IPS DF 4.7 (cell line): ENCODE results near the gene MIB1.

ENCODE experiments used
- DNase-seq: peaks from one replicate; pipeline ENCODE4 v3.0.0-alpha.2; 2013; ENCODE audit warnings: low spot score; ENCODE audit errors: extremely low read depth

Gene MIB1

DNA sequence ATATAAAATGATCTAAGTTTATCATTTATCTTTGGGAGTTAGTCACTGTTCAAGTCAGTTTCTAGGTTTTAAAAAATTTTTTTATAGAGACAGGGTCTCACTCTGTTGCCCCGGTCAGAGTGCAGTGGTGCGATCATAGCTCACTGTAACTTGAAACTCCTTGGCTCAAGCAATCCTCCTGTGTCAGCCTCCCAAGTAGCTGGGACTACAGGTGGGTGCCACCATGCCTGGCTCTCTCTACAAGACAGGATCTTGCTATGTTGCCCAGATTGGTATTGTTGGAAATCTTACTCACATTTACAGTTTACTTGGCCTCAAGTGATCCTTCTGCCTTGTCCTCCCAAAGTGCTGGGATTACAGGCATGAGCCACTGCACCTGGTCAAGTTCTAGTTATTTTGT lies 74.5 kb downstream of the MIB1 start:
- DNase-seq, result no peak

DNA sequence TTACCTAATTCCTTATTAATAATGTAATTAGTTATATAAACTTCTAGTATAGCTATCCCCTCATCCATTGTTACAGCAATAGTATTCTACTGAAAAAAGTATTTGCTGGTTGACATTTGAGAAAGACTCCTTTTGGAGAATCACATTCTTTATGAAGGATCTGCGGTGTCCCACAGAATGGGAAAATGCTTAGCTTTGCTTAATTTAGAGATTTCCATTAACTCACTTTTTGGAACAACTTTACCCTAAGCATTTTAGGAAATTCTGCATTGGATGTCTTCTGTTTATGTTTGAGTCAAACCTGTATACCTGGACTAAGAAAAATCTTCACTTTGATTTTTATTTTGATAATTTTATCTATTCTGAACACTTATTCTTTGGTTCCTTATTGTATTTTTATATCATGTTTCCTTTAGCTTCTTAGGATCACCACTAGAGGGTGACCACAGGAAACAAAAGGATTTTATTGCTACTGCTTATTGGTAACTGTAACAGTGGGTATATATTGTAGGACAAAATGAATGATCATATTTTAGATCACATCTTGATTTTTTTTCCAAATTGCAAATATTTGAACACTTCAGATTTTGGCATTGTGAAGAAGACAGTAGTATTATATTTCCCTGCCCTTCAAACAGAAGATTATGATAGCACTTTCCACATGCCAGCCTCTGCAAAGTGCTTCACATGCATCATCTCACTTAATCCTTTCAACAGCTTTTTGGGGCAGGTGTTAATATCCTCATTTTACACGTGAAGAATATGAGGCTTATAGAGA lies 79.6 kb downstream of the MIB1 start:
- DNase-seq, result no peak

DNA sequence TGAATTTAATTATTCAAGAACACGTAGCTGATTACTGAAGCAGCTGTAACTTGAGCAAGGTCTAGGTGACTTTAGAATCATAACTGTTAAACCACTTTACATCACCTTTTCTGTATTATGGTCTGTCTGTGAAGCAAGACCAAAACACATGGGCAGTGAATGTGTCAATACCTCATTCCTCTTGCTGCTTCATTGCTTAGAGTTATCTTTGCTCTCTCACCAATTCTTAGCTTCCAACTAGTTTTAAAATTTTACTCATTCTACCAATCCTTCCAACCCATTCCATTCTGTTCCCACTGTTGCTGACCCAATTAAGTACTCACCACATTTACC lies 80.2 kb downstream of the MIB1 start:
- DNase-seq, result no peak

DNA sequence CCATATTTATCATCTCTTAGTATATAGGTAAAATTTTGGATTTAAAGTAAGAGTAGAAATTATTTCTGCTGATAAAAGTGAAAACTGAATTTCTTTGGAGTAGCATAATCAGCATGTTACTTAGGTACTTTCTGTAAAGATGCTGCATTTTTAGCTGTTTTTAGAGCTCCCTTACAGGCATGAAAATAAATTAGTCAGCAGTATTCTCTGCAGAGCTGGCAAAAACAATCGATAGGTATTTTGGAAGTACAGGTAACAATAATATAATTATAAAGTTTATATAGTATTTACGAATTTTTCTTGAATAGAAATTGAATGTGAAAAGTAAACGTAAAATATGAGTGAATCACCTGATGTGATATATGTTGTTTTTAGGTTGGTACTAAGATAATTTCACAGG lies 83.3 kb downstream of the MIB1 start:
- DNase-seq, result no peak

DNA sequence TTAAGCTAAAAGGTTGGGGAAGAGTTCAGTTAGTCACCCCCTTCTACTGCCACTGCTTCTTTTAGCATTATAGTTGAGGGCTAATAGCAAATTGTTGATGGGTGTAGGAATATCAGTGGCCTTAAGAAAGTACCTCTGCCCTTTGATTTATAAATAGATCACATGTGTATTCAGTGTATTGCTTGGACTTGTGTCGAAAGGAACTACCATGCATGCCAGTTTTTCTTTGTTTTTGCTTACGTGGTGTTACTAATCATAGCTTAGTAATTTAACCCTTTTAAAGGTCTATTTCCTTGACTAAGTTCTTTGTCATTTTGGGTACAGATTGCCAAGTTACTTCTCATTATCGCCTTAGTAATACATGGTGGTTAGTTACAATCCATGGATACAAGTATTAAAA lies 85.6 kb downstream of the MIB1 start:
- DNase-seq, result no peak

DNA sequence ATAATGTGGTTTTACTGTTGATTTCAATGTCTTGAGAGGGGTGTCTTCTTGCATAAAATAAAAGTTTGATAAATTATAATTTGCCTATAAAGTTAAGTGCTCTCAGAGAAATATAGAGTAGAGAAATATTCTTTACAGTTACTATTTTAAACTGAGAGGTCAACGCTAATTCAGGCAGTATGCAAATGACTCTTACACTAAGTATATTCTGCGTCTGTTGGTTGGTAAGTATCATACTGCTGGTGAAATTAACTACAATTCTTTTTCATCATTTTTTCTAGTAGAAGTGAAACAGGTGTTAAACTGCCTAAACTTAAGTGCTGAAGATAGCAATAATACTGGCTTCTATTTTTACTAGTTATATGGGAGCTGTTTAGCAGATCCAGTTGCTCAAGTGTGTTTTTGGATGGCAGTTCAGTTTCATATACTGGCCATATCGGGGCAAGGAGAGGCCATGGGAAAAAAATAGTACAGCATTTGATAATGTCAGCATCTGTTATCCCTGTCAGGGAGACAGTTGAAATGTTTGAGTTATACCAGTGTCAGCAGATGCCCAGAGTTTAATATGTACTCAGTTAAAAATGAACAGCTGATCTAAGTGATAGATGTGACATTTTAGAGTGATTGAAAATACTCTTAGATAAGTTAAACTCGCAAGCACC lies 86.2 kb downstream of the MIB1 start:
- no peak for DNase-seq

DNA sequence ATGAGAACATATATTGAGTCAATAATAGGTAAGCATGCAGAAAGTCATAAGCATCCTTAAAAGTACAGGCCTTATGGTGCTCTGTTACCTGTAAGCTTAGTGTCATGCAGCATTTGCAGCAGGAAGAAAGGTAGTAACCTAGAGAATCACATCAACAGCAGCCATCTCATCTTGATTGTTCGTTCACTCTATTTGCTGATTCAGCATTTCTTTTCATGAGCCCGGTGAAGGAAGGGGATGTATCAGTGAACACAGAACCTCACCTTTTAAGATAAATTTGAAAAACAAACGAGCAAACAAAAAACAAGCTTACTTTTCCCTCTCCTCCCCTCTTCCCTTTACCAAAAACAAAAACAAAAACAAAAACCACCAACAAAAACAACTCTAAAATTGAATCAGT lies 89.9 kb downstream of the MIB1 start:
- no peak for DNase-seq

DNA sequence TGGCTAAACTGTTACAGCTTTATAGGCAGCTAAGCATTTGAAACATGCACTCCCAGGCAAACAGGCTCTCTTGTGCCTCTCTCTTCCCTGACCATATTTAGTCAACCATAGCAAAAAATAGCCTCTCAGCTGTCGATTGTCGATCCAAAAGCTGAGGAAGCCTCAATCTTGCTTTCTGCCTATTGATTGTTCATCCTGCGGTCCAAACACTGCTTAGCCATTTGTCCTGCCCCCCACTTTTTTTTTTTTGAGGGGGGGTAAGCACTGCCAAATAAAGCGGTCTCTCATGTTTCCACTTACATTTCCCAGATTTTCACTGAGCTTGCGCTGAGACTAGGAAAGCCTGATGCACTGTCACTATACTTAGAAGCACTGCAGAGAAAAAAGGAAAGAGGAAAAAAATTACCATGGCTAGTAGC lies 90.8 kb downstream of the MIB1 start:
- no peak for DNase-seq

DNA sequence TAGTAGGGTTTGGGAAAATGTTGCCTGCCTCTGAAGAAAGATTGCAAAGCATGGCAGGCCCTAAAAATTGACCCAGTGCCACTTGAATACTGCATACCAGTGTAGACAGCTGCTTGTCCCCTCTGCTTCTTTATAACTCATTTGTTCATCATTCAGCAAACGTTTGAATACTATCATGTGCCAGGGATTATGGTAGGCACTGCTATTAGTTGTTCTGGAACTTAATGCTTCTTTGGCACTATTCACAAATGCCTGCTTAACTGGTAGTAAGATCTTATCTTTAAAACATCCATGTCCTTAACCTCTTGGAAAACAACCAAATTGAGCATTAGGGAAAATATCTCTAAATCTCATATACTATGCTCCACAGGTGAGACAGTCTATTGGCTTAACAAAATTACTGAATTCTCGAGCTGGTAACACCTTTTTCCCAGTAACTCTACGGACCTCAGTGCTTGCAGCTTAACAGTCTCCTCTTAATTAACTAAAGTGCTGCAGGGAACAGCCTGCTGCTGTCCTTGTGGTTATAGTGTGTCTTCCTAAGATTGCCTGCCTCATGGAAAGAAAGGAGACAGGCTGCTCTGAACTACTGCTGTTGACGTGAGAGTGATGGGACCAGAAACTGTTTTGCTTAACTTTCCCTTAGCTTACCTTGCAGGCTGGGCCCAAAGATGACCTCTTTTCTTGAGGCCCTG lies 93.2 kb downstream of the MIB1 start:
- DNase-seq, result no peak

DNA sequence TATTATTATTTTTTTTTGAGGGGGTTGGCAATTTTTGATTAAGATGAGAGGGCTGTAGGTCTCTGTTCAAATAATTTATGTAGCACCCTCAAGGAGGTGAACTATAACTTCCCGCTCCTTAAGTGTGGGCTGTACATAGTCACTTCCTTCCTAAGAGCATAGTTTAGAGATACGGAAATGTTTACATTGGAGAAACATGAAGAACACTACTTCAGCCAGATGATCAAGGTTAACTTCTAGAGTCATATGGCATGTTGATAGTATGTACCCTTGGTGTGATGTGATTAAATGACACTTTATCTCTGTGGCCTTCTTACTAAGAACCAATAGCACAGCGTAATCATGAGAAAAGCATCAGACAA lies 93.7 kb downstream of the MIB1 start:
- DNase-seq, result no peak

DNA sequence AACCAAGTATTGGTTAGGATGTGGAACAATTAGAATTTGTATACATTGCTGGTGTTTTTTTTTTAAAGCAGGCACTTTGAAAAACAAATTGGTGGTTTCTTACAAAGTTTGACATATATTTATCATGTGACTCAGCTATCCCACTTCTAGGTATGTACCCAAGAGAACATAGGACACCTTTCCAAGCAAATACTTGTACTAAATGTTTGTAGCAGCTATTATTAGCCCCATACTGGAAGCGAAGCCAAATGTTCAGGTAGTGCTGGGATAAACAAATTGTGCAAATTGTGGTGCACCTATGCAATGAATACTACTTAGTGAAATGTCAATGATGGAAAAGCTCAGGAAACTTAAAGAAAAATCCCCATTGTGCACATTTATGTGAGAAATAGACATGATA lies 101.0 kb downstream of the MIB1 start:
- DNase-seq, result no peak

DNA sequence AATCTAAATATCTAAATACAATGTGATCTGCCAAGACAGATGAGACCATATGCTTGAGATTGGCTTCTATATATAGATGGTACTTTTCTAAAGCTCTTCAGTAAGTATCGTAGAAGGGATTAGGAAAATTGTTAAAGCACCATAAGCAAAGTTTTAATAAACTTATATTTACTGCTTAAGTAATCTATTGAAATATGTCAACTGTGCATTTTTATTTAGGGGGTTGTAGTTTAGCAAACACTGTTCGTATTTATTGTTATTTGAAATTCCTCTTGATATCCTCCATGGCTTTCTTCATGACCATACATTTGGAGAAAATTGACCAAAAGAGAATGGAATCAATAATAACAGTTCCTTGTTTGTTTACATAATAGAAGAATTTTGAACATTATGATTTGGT lies 102.7 kb downstream of the MIB1 start:
- DNase-seq, result no peak

DNA sequence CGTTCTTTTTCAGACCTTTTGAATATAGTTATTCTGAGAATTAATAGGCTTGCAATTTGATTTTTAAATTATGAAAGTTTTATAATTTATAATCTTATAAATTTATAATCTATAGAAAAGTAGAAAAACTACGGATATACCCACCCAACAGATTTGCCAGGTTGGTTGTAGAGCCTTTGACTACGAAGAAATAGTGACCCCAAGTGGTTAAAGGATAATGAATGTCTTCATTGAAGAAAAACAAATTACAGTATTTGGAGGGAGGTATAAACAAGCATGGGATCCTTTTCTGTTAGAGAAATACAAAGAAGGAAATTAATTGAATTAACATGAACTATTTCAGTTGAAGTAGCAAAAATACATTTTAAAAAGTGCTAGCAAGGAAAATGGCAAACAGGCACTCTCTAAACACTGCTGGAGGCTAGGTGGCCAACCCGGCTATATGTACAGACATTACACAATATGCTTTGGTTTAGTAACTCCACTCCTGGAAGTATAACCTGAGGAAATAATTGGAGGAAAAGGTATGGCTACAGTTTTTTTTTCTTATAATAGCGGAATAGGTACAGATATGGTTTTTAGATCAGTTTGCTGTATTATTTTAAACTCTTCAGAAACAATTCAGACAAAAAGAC lies 110.9 kb downstream of the MIB1 start:
- no peak for DNase-seq

DNA sequence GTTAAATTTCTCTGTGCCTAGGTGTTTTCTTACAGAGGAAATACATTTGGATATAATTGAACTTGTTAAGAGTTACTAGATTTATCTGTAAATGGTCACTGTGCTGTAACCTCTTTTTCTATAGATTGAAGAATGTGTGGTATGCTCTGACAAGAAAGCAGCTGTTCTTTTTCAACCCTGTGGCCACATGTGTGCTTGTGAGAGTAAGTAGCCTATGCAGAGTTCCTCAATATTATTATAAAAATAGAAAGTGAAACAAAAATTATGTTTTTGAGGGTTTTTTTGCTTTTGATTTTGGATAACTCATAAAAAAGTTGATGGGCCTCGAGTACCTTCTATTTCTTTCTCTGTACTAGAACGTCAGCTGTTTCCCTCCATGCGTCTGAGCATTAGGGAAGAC lies 112.4 kb downstream of the MIB1 start:
- no peak for DNase-seq

DNA sequence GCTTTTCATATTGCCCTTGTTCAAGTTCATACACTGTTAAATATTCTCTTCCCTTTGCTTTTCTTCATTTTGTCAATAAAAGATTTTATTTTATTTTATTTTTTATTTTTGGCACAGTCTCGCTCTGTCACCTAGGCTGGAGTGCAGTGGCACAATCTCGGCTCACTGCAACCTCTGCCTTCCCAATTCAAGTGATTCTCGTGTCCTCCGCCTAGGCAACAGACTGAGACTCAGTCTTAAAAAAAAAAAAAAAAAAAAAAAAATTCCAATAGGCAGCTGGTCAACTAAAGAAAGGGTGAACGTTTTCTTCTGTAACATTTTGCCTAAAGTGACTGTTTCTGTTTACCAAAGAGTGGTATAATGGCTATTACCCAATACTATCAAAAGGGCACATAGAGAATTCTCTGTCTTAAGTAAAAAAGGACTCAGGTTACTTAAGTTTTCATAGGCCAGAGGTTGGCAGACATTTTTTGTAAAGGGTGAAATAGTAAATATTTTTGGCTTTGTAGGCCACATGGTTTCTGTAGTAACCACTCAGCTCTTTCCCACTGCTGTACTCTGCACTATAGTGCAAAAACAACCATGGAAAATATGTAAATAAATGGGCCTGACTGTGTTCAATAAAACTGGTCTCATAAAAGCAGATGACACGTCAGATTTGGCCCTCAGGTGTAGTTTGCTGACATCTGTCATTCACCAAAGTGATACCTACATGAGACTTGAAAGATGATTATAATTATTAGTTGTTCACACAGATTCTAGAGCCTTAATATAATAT lies 113.4 kb downstream of the MIB1 start:
- no peak for DNase-seq

DNA sequence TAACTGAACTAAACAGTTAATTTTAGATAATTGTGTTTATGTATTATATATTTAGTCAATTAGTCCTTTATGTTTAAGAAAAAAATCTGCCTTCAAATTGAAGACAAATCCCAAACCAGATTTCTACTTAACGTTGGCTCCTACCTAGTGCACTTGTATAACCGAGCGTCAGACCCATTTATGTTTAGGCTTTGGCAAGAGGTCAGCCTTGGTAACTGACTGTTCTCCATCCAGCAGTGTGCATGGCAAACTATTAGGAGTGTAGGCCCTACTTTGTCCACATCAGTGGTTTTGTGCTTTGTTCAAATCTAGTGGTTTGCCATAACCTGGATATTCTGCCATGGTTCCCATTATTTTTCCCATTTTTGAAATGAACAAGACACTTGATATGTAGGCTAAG lies 114.8 kb downstream of the MIB1 start:
- DNase-seq, result no peak

DNA sequence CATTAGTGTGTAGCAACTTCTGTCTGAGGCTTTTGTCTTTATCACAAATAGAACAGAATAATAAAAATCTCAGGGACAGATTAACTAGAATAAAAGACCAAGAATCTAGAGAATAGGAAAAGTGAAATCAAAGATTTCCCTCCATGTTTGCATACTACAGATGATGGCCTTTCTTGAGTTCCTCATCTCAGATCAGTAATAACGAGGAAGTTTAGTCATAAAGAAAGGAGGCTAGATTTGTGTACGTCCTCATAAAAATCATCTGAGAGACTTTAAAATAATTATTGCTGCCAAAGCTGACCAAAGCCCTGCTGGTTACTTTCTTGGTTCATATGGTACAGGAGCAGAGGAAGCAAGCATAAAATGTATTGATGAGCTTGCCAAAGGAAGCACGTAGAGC lies 117.3 kb downstream of the MIB1 start:
- no peak for DNase-seq

DNA sequence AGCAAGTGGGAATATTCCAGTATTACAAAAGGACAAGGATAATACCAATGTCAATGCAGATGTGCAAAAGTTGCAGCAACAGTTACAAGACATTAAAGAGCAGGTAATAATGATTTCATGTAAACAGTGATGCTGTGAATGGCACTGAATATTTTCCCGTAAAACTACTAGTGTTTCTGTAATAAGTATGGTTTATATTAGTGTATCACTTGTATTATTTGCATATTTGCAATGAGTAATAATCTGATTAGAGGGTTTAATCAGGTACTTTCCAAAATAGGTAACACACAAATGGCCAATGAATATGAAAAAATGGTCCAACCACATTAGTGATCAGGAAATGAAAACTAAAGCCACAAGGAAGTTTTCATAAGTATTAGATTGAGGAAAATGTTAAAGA lies 118.0 kb downstream of the MIB1 start:
- no peak for DNase-seq

DNA sequence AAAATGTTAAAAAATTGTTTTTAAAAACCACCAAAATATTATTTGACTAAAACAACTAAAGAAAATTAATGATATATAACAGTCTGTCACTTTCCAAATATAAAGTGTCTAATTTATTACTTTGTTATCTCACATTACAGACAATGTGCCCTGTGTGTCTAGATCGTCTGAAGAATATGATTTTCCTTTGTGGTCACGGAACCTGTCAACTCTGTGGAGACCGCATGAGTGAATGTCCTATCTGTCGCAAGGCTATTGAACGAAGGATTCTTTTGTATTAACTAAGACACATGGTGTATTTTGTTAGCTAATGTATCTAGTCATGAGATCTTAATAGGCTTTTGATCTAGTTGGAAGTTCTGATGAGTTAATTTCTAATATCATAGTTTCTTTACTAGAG lies 123.8 kb downstream of the MIB1 start:
- DNase-seq, result no peak

DNA sequence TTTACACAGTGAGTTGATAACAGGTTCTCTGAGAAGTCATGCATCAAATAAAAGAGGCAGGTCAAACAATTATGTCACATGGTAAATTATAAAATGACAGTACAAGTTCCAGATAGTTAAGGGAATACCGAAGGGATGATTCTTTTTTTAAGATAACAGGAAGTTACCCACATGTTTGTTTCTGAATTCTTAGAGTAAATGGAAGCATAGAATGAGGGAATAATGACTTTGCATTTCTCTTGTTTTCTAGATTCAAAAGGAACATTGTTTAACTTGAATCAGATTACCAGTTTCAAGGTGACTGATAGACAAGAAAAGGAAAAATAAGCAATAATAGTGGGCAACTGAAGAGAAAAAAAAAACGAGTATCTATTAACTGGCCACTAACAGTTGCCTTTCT lies 124.5 kb downstream of the MIB1 start:
- DNase-seq, result no peak

DNA sequence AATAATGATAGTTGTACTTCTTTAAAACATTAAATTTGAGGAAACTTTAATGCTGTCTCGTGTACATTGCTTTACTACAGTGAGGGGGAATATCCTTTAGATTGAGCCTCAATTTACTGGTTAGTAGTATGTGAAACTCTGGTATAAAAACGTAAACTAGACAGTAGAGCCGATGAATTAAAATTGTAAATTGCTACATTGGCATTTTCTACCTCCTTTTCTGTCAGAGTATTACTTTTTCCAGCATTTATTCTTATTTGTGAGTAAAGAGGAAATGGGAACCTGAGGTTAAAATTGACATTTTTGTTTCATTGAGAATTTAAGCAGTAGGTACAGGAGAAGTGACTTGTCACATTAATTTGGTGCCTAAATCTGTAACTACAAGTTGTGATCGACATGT lies 128.2 kb downstream of the MIB1 start:
- DNase-seq, result no peak

DNA sequence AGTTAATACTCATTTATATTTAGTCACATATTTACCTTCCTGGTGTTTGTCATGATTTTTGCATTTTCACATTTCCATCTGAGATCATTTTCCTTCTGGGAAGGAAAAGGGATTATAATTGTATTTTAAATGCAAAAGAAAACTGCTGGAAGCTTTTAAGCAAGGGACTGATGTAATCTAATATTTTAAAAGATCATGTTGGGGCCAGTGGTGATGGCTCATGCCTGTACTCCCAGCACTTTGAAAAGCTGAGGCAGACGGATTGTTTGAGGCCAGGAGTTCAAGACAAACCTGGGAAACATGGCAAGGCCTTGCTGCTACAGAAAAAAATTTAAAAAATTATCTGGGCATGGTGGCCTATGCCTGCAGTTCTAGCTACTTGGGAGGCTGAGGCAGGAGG lies 149.0 kb downstream of the MIB1 start:
- no peak for DNase-seq
